BE2C (cell line): ENCODE data around the gene PODNL1.

ENCODE experiments used
- DNase-seq: peaks from one replicate; pipeline ENCODE4 v3.0.0-alpha.2; 2020
- H3K27me3 ChIP-seq: fragments of 250-450 bp; sonication (Bioruptor Pico); 2 replicates; pipeline ENCODE4 v1.5.1; 2020; ENCODE audit warnings: mild to moderate bottlenecking
- H3K36me3 ChIP-seq: fragments of 250-450 bp; sonication (Bioruptor Pico); 2 replicates; pipeline ENCODE4 v1.5.1; 2020; ENCODE audit warnings: mild to moderate bottlenecking
- H3K4me1 ChIP-seq: fragments of 250-450 bp; sonication (Bioruptor Pico); 2 replicates; pipeline ENCODE4 v1.5.1; 2020
- H3K4me3 ChIP-seq: 2 replicates; pipeline ENCODE4 v1.5.1; 2011; ENCODE audit warnings: low read depth, low read length
- H3K9me3 ChIP-seq: fragments of 250-450 bp; sonication (Bioruptor Pico); 2 replicates; pipeline ENCODE4 v1.5.1; 2020
- CTCF ChIP-seq: IDR thresholded peaks from 2 replicates; pipeline ENCODE4 v1.5.1; 2012; ENCODE audit warnings: mild to moderate bottlenecking, low read depth, low read length

Gene PODNL1

GRCh38 chr19:13984186-13984585 is 46.0 kb upstream of the PODNL1 start:
- H3K4me1 ChIP-seq, result peaks cover 46% of the 10 kb centered on the region
- H3K9me3 ChIP-seq, result no peaks in the 10 kb centered on the region
- H3K27me3 ChIP-seq, result no peaks in the 10 kb centered on the region
- no peak overlapping the region for H3K4me3 ChIP-seq
- no peak for TF ChIP-seq CTCF
- H3K36me3 ChIP-seq, result no peaks in the 10 kb centered on the region; the same call in 1 of the 2 replicates
- DNase-seq, result no peak

- Histone ChIP-seq H3K27me3 (no peaks in the 10 kb centered on the region), H3K36me3 (no peaks in the 10 kb centered on the region; the same call in 1 of the 2 replicates), H3K4me1 (peaks cover 47% of the 10 kb centered on the region), H3K4me3 (no peak overlapping the region), H3K9me3 (no peaks in the 10 kb centered on the region)
- no peak for TF ChIP-seq CTCF
- DNase-seq, result no peak
Measured at GRCh38 chr19:13983213-13983889, 45.1 kb upstream of the PODNL1 start.

- no peak for DNase-seq
- H3K4me3 ChIP-seq, result no peak overlapping the region
- no peaks in the 10 kb centered on the region for H3K9me3 ChIP-seq
- no peaks in the 10 kb centered on the region; the same call in 1 of the 2 replicates for H3K36me3 ChIP-seq
- no peak for TF ChIP-seq CTCF
- H3K4me1 ChIP-seq, result peaks cover 47% of the 10 kb centered on the region
- H3K27me3 ChIP-seq, result no peaks in the 10 kb centered on the region
Measured at GRCh38 chr19:13982773-13983172, 44.6 kb upstream of the PODNL1 start.

- H3K36me3 ChIP-seq, result no peaks in the 10 kb centered on the region; the same call in 1 of the 2 replicates
- TF ChIP-seq CTCF, result no peak
- peaks cover 41% of the 10 kb centered on the region for H3K4me1 ChIP-seq
- no peaks in the 10 kb centered on the region for H3K27me3 ChIP-seq
- no peak for DNase-seq
- no peak overlapping the region for H3K4me3 ChIP-seq
- H3K9me3 ChIP-seq, result no peaks in the 10 kb centered on the region
Measured at GRCh38 chr19:13981988-13982501, 43.8 kb upstream of the PODNL1 start.

- no peak for TF ChIP-seq CTCF
- Histone ChIP-seq H3K36me3 (no peaks in the 10 kb centered on the region; the same call in 1 of the 2 replicates), H3K4me1 (peaks cover 35% of the 10 kb centered on the region), H3K27me3 (no peaks in the 10 kb centered on the region), H3K9me3 (no peaks in the 10 kb centered on the region), H3K4me3 (no peak overlapping the region)
- DNase-seq, result no peak
Measured at GRCh38 chr19:13981467-13981866, 43.2 kb upstream of the PODNL1 start.

- no peak for TF ChIP-seq CTCF
- Histone ChIP-seq H3K4me3 (no peak overlapping the region), H3K27me3 (no peaks in the 10 kb centered on the region), H3K9me3 (no peaks in the 10 kb centered on the region), H3K36me3 (no peaks in the 10 kb centered on the region; the same call in 1 of the 2 replicates), H3K4me1 (peaks cover 31% of the 10 kb centered on the region)
- DNase-seq, result peak; percentile 65
Measured at GRCh38 chr19:13981021-13981420, 42.8 kb upstream of the PODNL1 start.
